Limb (tissue), 2 donors: Measurements from ENCODE around the gene ERG28.

Experiments
- DNase-seq, 2 donors: peaks; one replicate each; pipeline ENCODE4 v3.0.0-alpha.2; 2016; ENCODE audit errors: extremely low spot score in 2 of 2

ERG28 gene

DNA sequence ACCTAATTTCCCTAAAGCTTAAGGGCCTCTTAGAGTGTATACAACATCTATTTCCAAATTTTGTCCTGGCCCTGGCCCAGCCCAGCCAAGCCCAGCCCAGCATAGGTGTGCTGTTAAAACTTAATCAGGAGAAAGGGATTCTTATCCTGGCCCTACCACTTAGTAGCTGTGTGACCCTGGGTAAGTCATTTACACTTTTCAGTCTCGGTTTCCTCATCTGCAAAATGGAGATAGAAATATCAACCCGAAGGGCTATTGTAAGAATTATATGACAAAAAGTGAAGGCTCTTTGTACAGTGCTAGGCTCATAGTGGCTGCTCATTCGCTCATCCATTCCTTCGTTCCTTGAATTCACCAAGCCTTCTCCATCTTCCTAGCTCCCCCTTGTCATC is 442 bp downstream of the ERG28 start:
- no peak for DNase-seq

DNA sequence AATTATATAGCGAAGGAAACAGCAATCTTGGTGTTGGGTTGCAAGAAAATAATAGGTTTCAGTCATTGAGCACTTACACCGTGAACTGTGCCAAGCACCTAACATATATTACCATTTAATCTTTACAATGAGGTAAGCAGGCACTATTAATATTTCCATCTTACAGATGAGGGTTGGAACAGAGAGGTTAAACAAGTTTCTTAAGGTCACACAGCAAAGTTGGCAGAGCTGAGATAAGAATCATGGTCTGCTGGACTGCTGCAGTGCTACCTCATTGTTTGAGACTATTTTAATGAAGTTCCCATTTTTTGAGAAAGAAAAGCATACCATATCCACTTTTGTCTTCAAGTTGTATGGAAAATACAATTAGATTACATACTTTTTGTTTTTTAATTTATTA is 1.7 kb downstream of the ERG28 start:
- DNase-seq, result no peak

DNA sequence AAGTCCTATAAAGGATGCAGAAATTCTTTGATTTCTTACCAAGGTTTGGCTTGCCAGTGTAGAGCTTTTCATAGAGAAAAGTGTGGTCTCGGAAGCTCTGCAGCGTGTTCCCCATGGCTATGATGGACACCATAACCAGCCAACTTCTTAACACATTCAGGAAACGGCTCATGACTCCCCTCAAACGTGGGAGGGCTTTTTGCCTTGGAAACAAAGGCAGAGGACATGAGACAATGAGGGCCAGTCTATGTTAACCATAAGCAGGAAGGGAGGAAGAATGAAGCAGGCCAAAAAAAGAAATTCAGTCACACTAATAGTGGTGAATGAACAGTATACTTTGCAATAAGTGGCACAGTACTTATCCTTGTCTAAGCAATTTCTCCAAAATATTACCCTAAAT is 3.3 kb downstream of the ERG28 start:
- no peak for DNase-seq

DNA sequence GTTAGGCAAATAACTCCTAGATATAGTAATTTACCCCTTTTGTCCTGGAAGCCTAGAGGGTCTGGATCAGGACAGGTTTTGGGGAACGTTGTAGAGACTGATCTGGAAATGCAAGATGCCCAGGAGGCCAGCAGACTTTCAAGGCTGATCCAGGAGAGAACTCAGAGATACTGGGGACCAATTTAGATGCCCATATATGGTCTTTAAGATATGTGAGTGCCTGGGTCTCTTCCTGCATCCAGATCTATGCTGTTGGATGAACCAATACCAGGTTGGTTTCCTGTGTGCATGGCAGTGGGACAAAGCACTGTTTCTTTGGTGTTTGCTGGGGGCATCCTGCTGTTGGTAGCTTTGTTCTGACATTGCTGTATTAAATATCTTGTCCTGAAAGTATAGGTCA is 5.4 kb downstream of the ERG28 start:
- no peak for DNase-seq

DNA sequence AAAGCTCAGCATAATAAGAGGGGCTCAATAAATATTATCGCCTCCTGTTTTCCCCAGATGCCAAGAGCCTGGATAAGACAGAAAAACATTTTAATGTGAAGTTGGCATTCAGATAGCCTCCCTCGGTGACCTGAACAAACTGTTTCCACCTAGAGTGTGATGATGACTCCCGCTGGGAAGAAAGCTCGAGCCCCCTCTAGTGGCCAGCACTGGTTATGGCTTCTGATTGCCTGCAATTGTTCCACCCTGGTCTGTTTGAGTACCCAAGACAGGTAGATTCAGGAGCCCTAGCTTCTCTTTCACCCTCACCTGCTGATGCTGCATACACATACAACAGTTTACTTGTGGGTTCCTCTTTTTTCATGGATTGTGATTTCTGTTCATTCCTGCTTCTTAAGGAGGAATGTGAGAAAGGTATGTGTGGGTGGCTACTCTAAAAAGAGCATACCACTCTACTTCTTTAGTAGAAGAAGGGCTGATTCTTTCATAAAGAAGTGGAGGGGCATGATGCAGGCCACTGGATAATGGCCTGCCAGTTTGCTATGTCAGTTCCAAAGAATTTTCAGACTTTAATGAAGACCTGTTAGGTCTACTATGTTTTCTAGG is 6.4 kb downstream of the ERG28 start:
- DNase-seq, result peak; percentile 77 to 89

DNA sequence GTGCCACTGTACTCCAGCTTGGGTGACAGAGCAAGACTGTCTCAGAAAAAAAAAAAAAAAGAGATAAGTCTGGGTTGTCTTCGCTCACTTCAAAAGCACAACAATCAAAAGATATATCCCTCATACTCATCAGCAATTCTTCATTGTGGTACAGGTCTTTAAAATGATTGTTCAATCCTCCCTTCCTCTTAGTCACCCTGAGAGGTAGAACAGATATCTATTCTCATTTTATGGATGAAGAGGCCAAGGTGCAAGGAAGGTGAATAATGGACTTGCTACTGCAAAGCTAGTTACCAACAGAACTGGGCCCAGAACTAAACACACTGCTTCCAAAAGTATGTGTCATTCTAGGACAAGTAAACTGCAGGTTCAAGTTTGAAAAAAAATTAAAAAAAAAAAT is 7.1 kb downstream of the ERG28 start:
- no peak for DNase-seq

DNA sequence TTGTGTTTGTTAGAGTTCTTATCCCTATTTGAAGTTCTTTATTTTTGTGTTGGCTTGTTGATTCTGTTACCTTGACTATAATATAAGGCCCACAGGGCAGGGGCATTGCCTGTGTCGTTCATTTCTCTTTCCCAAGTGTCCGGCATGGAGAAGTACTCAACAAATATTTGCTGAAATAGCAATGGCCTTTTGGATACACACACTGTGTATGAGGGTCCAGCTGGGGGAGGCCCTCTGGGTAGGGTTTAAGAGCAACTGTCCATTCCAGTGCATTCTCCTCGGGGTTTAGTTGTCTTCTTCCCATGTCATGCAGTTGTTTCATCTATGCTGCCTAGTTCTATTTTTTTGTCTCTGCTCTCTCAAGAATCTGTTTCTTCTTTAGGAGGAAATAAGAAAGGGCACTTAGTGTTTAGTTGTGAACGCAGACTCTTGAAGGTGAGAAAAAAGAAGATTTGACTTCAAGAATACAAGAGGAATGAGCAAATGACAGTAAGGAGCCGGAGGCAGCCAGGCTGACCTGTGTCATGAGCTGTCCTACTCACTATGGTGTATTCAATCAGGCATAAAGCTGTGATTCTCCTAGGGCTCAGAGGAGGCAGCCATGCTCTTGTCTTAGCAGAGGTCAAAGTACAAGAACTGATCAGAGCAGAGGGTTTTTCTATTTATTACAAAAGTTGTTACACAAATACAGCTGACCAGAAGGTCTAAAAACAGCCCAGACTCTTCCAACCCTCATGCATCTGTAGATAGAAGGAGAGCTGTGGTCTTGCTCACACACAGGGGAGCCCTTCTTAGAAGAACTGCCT is 10.2 kb downstream of the ERG28 start:
- DNase-seq, result no peak

DNA sequence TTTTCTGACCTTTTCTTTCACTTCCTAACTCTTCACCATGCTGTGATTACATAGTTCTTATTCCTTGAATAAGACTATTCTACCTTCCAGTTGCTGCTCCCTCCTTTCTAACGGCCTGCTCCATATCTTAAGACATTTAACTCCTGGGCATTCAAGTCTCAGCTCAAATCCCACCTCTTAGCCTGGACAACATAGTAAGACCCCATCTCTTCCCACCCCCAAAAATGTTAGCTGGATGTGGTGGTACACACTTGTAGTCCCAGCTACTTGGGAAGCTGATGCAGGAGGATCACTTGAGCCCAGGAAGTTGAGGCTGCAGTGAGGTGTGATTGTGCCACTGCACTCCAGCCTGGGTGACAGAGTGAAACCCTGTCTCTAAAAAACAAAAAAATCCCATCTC is 10.9 kb downstream of the ERG28 start:
- no peak for DNase-seq

DNA sequence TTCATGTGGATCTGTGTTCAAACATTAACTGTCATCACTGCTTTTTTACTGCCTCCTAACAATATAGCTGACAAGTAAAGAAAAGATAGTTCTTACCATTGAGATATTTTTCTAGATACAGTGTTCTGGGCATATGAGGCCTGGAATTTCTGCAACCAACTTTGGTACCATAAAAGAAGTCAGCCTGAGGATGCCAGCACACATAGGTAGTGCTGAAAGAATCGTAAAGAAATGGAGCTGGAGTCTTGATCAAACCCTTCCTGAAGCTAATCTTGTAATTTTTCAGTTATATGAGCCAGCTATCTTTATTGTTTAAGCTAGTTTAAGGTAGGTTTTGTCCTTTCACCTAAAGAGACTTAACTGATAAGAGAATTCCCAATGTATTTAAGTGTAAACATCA is 11.3 kb downstream of the ERG28 start:
- DNase-seq, result no peak

DNA sequence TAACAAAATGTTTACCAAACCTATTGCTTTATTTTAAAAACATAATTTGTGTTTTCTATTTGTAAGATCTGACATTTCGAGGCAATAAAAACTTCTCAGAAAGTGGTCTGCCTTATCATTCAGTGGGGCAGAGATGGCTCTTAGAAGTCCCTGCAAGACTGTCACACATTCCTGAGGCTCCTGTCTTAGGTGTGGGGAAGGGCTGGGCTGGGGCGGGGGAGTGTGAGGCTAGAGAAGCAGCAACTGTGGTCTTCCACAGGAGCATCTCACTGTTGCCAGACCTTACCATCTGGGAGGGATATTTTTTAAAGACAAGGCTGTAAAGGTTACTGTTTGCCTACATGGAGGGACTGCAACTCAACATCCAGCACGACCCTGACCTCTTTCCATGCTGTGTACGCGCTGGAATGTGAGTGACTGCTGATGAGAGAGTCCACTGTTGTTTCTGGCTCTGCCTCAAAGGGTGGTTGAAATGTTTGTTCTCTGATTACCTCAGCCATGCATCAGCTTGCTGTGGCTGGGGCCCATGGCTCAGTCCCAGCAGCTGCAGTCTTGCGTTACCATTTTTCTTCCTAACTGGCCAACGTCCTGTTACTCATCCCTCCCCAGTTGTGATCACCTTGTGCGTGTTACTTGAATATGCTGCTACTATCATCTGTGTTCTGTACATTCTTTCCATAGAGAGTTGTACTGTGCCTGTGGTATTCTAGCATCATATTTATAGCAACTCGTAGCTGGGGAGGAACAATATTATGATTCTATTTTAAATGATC is 12.4 kb downstream of the ERG28 start:
- peak; percentile 24 to 40 for DNase-seq

DNA sequence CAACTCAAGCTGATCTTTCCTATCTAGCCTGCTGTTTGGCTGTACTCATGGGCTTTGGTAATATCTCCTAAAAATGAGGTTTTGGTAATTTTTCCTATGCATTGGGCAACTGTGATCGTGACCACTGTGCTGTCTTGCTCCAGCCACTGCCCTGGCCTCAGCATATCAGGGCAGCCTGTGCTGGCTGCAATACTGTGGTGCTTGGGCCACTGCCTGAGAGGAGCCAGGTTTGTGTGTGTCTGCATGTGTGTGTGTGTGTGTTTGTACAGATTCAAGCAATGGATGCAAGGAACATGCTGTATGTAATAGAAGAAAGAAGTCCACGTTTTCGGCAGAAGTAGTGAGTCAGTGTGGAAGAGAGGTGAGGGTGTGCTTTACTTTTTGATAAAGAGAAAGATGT is 13.0 kb downstream of the ERG28 start:
- no peak for DNase-seq

DNA sequence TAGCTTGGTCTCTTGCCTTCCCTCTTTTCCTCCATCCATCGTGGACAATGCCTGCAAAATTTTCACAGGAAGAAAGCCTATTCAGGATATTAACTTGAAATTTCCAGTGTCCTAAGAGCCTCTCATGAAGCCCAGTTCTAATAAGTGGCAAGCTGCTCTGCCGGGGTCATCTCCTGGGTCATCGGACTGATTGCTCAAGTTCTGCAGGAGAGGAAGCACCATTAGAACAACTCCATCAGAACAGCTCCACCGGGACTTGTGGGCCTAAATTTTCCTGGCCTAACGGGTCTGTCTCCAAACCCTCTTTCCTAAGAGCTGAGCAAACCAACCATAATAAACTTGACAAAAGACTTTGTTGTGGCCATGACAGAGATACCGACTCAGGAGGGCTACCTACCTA is 13.9 kb downstream of the ERG28 start:
- DNase-seq, result no peak

DNA sequence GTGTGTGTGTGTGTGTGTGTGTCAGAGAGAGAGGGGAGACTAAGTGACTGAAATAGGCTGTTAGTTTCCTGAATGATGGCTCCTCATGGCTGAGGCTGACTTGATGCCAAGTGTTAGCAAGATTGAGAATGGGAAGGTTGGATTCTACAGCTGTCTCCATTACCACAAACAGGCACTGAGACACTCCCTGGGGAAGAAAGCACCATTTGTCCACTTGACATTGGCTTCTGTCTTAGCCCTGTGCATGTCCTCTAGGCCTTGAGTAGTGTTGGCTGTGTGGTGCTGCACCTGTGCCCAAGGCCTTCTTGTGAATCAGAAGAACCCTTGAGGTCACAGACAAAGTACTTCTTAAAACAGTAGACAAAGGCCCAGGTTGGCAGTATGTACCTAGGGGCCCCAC is 15.6 kb downstream of the ERG28 start:
- no peak for DNase-seq

DNA sequence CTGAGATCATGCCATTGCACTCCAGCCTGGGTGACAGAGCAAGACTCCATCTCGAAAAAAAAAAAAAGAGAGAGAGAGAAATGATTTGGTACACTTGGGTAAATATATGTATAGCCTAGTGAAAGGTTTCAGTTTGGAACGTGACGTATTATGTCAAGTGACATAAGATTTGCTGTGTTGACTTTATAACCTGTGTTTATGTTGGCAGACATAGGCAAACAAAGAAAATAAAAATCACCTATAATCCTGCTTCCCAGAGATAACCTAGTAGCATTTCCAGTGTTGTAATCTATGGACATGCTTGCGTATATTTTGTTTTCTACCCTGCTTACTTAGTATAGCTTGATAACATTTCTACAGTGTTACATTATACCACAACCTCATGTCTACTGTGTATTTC is 16.7 kb downstream of the ERG28 start:
- DNase-seq, result no peak

DNA sequence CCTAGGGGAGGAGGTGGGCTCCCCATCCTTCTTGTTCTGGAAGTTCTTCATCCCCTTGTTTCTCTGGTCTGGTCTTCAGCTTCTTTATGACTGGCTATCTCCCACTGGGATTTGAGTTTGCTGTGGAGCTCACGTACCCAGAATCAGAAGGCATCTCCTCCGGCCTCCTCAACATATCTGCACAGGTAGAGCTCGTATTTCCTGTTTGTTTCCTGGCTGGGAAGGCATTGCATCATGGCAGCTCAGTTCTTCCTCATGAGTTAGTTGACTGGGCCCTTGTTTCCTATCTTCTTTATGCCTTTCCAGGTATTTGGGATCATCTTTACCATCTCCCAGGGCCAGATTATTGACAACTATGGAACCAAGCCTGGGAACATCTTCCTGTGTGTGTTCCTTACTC is 19.8 kb downstream of the ERG28 start:
- no peak for DNase-seq

DNA sequence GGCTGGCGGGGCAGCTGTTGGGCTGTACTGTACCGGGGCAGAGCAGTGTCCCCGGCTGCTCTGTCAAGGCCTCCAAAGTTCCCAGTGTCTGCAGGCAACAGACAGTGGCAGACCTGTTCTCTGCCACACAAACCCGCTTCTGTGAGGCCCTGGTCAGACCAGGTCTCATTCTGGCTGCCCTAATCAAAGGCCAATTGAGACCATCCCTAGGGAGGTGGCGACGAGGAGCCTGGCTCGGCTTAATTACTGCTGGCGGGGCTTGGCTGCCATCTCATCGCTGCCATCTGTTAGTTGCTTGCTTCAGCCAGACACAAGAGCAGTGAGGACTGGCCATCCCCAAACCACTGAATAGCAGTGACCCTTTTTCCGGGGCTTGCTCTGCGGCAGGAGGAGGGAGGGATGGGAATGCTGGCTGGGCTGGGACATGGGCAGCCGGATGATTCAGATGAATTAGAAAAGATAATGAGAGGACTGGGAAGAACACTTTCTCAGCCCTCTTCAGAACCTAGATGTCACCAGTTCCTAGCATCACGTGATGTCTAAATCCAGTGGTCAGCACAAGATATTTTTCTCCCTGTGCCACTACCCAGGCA is 24.5 kb downstream of the ERG28 start:
- no peak for DNase-seq

DNA sequence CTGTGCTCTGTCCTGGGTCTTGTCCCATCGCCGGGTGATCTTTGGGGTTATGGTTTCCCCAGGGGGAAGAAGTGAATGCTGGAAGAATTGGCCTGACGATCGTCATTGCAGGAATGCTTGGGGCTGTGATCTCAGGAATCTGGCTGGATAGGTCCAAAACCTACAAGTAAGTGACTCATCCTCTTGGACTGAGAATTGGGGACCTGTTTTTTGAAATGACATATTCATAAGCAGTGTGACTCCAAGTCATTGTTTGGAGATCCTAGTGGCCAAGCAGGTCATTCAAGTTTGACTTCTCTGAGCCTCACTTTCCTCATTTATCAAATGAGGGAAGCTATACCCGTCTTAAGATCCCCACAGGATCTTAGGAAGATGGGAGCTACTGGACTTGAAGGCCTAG is 25.8 kb downstream of the ERG28 start:
- DNase-seq, result no peak

DNA sequence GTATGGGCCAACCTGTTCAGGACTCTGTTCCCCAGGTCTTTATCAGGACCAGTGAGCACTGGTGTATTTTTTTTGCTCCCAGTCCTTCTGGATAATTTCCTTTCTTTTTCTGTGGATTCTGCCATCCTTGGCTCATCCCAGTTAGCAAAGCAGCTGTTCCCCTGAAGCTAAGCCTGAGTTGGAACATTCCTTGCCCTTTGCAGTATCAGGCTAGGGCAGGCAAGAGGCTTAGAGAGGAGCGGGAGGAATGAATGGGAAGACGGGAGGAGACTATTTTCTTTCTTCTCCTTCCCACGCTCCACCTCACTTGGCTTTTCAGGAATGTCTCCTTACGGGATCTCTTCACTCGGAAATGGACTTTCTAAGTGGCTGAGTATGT is 29.2 kb downstream of the ERG28 start:
- DNase-seq, result no peak

DNA sequence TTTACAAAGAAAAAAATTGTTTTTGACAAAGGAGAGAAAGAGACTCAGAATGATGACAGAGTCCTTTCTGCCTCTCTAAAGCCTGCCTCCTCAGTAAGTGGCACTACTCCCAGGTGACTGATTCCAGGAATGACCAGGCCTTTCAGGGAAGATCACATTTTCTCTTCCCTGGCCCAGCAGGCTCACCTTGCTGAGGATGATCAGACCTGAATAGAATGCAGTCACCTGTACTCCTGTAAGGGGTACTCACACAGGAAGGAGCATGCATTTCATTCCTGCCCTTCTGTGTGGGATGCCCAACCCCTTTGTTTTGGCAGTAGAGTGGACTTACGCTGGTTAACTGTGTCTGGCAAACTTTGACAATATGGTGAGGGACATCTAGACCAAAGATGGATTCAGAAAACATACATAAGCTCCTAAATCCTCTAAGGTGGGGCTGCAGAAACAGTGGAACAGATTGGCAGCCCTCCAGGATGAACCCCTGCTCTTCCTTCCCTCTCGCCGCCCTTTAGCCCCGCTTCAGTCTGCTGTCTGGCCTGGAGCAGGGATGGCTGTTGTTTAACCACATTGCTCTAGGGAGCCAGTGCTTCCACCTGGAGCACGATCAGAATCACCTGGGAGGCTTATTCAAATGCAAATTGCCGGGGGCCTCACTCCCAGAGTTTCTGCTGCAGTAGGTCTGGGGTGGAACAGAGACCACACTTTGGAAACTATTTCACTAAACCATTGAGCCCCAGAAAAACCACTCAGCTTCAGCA is 29.8 kb downstream of the ERG28 start:
- no peak for DNase-seq

DNA sequence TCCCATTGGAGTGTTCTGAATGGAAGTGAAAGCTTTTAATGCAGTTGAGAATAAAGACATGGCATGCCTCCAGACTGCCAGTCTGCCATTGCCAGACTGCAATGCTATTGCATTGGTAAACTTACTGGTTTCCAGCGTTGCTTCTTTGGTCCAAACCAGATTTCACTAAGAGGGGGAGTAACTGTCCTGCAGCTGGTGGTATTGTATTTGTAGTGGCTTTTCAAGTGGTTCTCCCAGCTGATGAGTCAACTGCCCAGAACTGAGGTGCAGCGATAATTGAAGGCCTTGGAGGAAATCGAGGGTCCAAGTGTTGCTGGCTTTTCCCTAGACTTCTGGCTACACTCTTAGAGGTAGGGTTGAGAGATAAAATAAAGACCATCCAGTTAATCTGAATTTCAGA is 31.9 kb downstream of the ERG28 start:
- no peak for DNase-seq

DNA sequence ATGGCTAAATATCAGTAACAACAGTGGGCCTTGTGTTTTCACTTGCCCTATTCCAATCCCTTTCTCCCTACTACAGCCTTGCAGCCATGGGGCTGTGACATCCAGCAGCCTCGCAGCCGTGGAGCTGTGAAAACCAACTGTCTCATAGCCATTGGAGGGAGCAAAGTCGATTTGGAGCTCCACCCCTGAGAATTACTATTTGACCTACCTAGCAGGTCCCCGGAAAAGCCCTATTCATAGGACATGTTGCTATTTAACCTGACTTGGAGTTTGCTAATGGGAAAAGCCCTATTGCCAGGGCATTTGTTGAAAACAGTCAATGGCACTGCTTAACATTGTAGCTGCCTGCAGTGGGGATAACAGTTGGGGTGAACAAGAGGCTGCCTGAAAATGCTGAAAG is 33.3 kb downstream of the ERG28 start:
- no peak for DNase-seq

DNA sequence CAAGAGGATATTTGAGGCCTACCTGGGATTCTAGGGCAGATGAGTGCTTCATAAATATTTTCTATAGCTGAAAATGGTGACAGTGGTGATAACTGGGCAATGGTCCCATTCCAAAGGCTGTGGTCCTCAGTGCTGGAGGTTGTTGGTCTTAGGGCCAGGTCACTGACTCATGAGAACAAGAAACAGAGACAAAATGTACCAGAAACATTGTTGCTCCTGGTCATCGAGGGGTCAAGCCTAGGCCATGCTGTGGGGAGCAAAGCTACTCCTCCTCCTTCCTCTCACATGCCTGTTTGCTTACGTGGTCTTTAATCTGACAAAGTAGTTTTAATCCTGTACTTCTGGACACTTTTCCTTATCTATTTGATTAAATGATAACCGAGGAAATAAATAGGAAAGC is 33.8 kb downstream of the ERG28 start:
- no peak for DNase-seq
